ENCODE results near the gene PLPP1. TPM values are rescaled to one million over a fixed set of nuclear protein-coding genes. Genes with fewer than 3 reads are reported as not detected.

Gene PLPP1
- total RNA-seq, 2 donors from 2014 or later = 170 to 189 TPM

- H3K9me3 ChIP-seq = no peaks in the 10 kb centered on the region
- no peak for TF ChIP-seq CTCF (IDR thresholded peaks at IDR 0.05)
- no peaks in the 10 kb centered on the region for H3K27me3 ChIP-seq
- peaks cover 0 to 46% of the 10 kb centered on the region in 2 donors for H3K4me1 ChIP-seq
- peak overlapping the region; percentile 80 to 91 for H3K27ac ChIP-seq
- H3K4me3 ChIP-seq = no peak overlapping the region
- DNase-seq (ENCODE audit: low spot score) = no peak
- peaks cover 27% of the 10 kb centered on the region for H3K36me3 ChIP-seq
Measured at GRCh38 chr5:55437452-55437851, 97.3 kb downstream of the PLPP1 start.

GRCh38 chr5:55432549-55432948, 102.2 kb downstream of the PLPP1 start:
- no peaks in the 10 kb centered on the region for H3K27me3 ChIP-seq
- H3K4me1 ChIP-seq = peaks cover 0 to 27% of the 10 kb centered on the region in 2 donors
- TF ChIP-seq CTCF (IDR thresholded peaks at IDR 0.05) = no peak
- no peak for DNase-seq (ENCODE audit: low spot score)
- H3K27ac ChIP-seq = no peak overlapping the region
- H3K36me3 ChIP-seq = peaks cover 14% of the 10 kb centered on the region
- H3K9me3 ChIP-seq = no peaks in the 10 kb centered on the region
- no peak overlapping the region for H3K4me3 ChIP-seq

GRCh38 chr5:55429613-55430253, 105.0 kb downstream of the PLPP1 start:
- no peak overlapping the region for H3K4me3 ChIP-seq
- no peaks in the 10 kb centered on the region for H3K27me3 ChIP-seq
- no peak for DNase-seq (ENCODE audit: low spot score)
- H3K4me1 ChIP-seq = peaks cover 0 to 30% of the 10 kb centered on the region in 2 donors
- H3K9me3 ChIP-seq = no peaks in the 10 kb centered on the region
- no peak for TF ChIP-seq CTCF (IDR thresholded peaks at IDR 0.05)
- H3K27ac ChIP-seq = no peak overlapping the region
- peaks cover 11% of the 10 kb centered on the region for H3K36me3 ChIP-seq

- Histone ChIP-seq H3K4me3 (no peak overlapping the region), H3K9me3 (no peaks in the 10 kb centered on the region), H3K27ac (peak overlapping the region in 1 of 2 donors; percentile 3), H3K36me3 (peaks cover 16% of the 10 kb centered on the region), H3K27me3 (no peaks in the 10 kb centered on the region), H3K4me1 (peaks cover 0 to 30% of the 10 kb centered on the region in 2 donors)
- no peak for TF ChIP-seq CTCF (IDR thresholded peaks at IDR 0.05)
- DNase-seq (ENCODE audit: low spot score) = no peak
Measured at GRCh38 chr5:55429221-55429612, 105.5 kb downstream of the PLPP1 start.

GRCh38 chr5:55427157-55427556, 107.6 kb downstream of the PLPP1 start:
- no peaks in the 10 kb centered on the region for H3K9me3 ChIP-seq
- H3K4me3 ChIP-seq = no peak overlapping the region
- H3K27ac ChIP-seq = peak overlapping the region; percentile 29 to 67
- H3K27me3 ChIP-seq = no peaks in the 10 kb centered on the region
- no peak for TF ChIP-seq CTCF (IDR thresholded peaks at IDR 0.05)
- H3K4me1 ChIP-seq = peaks cover 0 to 36% of the 10 kb centered on the region in 2 donors
- DNase-seq (ENCODE audit: low spot score) = no peak
- peaks cover 37% of the 10 kb centered on the region for H3K36me3 ChIP-seq

GRCh38 chr5:55426455-55426854, 108.3 kb downstream of the PLPP1 start:
- H3K4me3 ChIP-seq = no peak overlapping the region
- DNase-seq (ENCODE audit: low spot score) = no peak
- no peak for TF ChIP-seq CTCF (IDR thresholded peaks at IDR 0.05)
- H3K27me3 ChIP-seq = no peaks in the 10 kb centered on the region
- H3K27ac ChIP-seq = peak overlapping the region; percentile 14 to 67
- H3K9me3 ChIP-seq = no peaks in the 10 kb centered on the region
- peaks cover 39% of the 10 kb centered on the region for H3K36me3 ChIP-seq
- peaks cover 0 to 40% of the 10 kb centered on the region in 2 donors for H3K4me1 ChIP-seq

All from right atrium auricular region (tissue), 2 donors.